AG04449 (cell line): ENCODE data around the gene CUL9.
"Not testable (repeated sequence)": the region's sequence is repeated elsewhere in the genome, so short reads cannot be mapped to it uniquely, and the experiment has no call there.

ENCODE experiments used
- CTCF ChIA-PET: fragments of 350-600 bp; formaldehyde crosslinking; extraction: SDS; loops from one replicate; lab custom pipeline; 2021; ENCODE audit warnings: antibody characterized with exemption; lab: Yijun Ruan, JAX
- POLR2A ChIA-PET: fragments of 400-600, 350-600 bp; formaldehyde crosslinking; extraction: SDS; loops from one replicate; lab custom pipeline; 2020; ENCODE audit warnings: antibody characterized with exemption, inconsistent platforms; lab: Yijun Ruan, JAX
- DNase-seq: peaks from one replicate; pipeline ENCODE4 v3.0.0-alpha.2; 2010; ENCODE audit warnings: low read depth, low spot score
- H3K4me3 ChIP-seq: 2 replicates; pipeline ENCODE4 v1.5.1; 2011; ENCODE audit warnings: low read depth, mild to moderate bottlenecking, control low read depth, low read length
- TF ChIP-seq, protein P1 (sequence below): IDR thresholded peaks from one replicate; pipeline ENCODE4 v1.5.1; 2011; ENCODE audit warnings: mild to moderate bottlenecking, moderate library complexity, low read length, control low read depth, inconsistent platforms; ENCODE audit not compliant: insufficient read depth; ENCODE audit errors: missing control alignments

Gene CUL9

DNA sequence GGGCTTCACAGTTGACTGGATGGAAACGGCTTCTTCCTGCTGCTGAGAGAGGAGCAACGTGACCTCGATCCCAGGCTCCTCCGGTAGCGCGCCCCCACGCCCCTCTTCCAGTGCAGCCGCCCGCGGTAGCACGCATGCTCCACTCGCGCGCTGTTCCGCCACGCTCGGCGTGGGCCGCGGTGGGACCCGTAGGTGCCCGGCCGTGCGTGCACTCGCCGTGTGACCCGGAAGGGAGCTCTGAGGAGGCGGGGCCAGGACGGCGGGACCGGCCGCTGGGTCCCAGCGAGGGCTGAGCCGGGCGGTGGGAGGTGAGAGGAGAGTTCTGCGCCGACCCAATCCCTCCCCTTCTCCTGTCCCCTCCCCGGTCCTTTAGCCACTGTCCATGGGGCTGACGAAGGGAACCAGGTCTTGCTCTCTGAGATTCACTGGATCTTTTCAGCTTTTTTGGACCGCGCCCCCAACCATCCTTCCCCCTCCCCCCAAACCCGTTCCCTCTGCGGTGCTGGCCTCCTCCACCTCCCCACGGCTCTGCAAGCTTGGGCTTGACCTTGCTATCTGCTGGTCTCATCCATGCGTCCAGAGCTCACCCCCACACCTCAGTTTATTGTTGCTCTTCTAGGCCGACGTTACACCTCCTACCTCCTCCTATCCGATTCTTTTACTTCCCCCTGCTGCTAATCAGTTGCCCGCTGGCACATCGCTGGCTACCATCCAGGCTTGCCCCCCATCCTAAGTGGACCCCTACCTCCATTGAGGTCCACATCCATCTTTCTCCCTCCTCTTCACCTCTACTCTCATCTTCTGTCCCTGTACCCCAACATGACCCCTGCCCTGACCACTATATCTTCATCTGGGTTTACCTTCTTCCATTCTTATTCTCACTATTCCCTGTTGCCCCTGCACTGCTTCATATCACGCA is at the start of gene CUL9:
Gene CUL9, plus strand, starts transcription at position 255 of the 919 bp plus-strand sequence. CDS start 2,115 bp downstream, outside the sequence.
- TF ChIP-seq, protein P1, sequence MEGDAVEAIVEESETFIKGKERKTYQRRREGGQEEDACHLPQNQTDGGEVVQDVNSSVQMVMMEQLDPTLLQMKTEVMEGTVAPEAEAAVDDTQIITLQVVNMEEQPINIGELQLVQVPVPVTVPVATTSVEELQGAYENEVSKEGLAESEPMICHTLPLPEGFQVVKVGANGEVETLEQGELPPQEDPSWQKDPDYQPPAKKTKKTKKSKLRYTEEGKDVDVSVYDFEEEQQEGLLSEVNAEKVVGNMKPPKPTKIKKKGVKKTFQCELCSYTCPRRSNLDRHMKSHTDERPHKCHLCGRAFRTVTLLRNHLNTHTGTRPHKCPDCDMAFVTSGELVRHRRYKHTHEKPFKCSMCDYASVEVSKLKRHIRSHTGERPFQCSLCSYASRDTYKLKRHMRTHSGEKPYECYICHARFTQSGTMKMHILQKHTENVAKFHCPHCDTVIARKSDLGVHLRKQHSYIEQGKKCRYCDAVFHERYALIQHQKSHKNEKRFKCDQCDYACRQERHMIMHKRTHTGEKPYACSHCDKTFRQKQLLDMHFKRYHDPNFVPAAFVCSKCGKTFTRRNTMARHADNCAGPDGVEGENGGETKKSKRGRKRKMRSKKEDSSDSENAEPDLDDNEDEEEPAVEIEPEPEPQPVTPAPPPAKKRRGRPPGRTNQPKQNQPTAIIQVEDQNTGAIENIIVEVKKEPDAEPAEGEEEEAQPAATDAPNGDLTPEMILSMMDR: no peak
- POLR2A ChIA-PET: interaction anchor here (0.6 to 1.2 kb wide), 4 partner anchors 11 to 169 kb away, joined by 3 to 6 read pairs (median 4); partner anchors contain the start of genes KLHDC3 and MEA1
- no peak for DNase-seq
- H3K4me3 ChIP-seq: peak within 1 kb of the TSS; percentile 75
- CTCF ChIA-PET: interaction anchor here (2.5 kb wide), 1 partner anchor 47 kb away, joined by 11 read pairs; the partner anchor contains the start of gene DNPH1

DNA sequence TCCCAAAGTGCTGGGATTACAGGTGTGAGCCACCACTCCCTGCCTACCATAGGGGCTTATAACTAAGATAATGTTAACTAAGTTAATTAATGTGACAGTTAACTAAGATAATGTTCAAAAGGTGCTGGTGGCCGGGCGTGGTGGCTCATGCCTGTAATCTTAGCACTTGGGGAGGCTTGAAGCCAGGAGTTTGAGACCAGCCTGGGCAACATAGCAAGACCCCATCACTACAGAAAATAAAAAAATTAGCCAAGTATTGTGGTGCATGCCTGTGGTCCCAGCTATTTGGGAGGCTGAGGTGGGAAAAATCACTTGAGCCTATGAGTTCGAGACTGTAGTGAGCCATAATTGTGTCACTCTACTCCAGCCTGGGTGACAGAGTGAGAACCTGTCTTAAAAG is 43.7 kb upstream of the CUL9 start:
- DNase-seq: no peak
- no peak overlapping the region for H3K4me3 ChIP-seq
- CTCF ChIA-PET: interaction anchor here (1.0 to 2.0 kb wide), 3 partner anchors 9 to 91 kb away, joined by 3 to 5 read pairs (median 4); partner anchors contain the start of gene DNPH1
- POLR2A ChIA-PET: no interaction called here
- TF ChIP-seq, protein P1: no peak

DNA sequence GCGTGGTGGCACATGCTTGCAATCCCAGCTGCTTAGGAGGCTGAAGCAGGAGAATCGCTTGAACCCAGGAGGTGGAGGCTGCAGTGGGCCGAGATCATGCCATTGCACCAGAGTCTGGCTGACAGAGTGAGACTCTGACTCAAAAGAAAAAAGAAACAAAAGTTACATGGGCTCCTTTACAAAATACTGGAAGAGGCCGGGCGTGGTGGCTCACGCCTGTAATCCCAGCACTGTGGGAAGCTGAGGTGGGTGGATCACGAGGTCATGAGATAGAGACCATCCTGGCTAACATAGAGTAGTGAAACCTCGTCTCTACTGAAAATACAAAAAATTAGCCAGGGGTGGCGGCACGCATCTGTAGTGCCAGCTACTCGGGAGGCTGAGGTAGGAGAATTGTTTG is 42.0 kb upstream of the CUL9 start:
- POLR2A ChIA-PET: interaction anchor here (1.5 kb wide), 1 partner anchor 63 kb away, joined by 4 read pairs; no protein-coding TSS in a partner anchor
- H3K4me3 ChIP-seq, DNase-seq: not testable (repeated sequence)
- CTCF ChIA-PET: interaction anchor here (9.6 kb wide), 1 partner anchor 66 kb away, joined by 183 read pairs; the partner anchor contains the start of gene PTK7

DNA sequence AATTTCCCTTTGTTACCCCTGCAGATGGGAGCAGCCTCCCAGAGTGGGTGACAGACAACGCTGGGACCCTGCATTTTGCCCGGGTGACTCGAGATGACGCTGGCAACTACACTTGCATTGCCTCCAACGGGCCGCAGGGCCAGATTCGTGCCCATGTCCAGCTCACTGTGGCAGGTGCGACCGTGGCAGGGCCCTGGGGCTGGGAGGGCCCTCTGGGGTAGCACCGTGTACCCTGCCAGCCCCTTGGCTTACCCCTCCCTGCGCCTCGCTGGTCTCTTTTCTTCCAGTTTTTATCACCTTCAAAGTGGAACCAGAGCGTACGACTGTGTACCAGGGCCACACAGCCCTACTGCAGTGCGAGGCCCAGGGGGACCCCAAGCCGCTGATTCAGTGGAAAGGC is 40.4 kb upstream of the CUL9 start:
- ChIA-PET CTCF (interaction anchor here (1.2 to 9.6 kb wide), 7 partner anchors 11 to 82 kb away, joined by 3 to 183 read pairs (median 29); partner anchors contain the start of genes KLC4, MRPL2 and PTK7), POLR2A (no interaction called here)
- TF ChIP-seq, protein P1: no peak
- no peak for DNase-seq
- H3K4me3 ChIP-seq: no peak overlapping the region

DNA sequence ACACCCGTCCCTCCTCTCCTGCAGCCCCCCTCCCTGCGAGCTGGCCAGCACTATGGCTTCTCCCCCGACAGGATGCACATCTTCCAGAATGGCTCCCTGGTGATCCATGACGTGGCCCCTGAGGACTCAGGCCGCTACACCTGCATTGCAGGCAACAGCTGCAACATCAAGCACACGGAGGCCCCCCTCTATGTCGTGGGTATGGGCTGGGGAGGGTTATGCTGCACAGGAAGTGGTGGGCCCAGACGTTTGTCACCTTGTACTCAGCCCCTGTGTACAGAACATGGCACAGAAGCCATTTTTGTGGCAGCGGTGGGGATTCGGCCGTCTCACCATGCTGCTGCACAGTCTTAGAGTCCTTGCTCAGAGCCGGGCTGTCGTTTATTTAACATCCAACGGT is 39.9 kb upstream of the CUL9 start:
- POLR2A ChIA-PET: interaction anchor here (2.4 kb wide), 1 partner anchor 65 kb away, joined by 20 read pairs; the partner anchor contains the start of gene PTK7
- TF ChIP-seq, protein P1: no peak
- CTCF ChIA-PET: interaction anchor here (0.9 to 9.6 kb wide), 14 partner anchors 12 to 241 kb away, joined by 3 to 183 read pairs (median 16); partner anchors contain the start of genes CUL7, KLC4, MRPL2 and PTK7
- DNase-seq: no peak
- no peak overlapping the region for H3K4me3 ChIP-seq

DNA sequence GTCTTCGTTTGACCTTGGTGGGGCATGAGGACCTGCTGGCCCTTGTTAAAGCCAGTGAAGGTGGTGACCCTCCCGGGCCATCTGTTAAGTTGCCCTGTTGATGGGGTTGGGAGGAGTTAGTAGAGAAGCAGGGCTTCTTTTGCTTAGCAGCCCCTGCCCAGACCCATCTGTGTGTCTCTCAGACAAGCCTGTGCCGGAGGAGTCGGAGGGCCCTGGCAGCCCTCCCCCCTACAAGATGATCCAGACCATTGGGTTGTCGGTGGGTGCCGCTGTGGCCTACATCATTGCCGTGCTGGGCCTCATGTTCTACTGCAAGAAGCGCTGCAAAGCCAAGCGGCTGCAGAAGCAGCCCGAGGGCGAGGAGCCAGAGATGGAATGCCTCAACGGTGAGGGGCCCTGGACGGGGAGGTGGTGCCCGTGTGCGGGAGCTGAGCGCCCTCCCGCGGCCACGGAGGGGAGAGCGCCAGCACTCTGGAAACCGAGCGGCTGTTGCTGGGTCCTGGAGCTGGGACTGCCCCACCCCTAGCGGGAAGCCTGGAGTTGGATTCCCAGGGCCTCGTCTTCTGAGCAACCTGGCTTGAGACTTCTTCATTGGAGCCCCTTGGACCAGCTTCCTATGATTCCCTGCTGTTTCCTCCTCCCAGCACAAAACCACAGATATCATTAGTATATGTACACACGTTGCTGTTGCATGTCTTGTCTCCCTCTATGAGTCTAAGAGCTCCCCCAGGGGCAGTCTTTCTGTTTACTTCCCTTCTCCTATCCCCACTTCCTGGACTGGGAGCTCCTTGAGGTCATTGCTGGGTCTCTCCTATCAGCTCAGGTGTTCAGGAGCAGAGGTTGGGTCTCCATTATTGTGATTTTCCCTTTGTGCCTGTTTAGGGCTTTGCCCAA is 38.5 kb upstream of the CUL9 start:
- TF ChIP-seq, protein P1: peak; percentile 98
- ChIA-PET CTCF (interaction anchor here (0.6 to 9.6 kb wide), 50 partner anchors 9 to 313 kb away, joined by 3 to 183 read pairs (median 5); partner anchors contain the start of genes CUL7, KLC4, MEA1 and MRPL2), POLR2A (interaction anchor here (0.6 to 2.4 kb wide), 9 partner anchors 14 to 121 kb away, joined by 3 to 20 read pairs (median 3); partner anchors contain the start of genes CUL7, KLC4, MRPL2 and PTK7)
- peak; percentile 75 for DNase-seq
- no peak overlapping the region for H3K4me3 ChIP-seq
